ENCODE data around the gene SLC1A7. TPM values are rescaled to one million over a fixed set of nuclear protein-coding genes. Genes with fewer than 3 reads are reported as not detected.
A peak's percentile ranks its signal among the peaks of the same experiment; 100 is the strongest.

SLC1A7 gene
- total RNA-seq, 4 donors from 2014 or later: 0.24 TPM; not detected in 3

GRCh38 chr1:53134961-53135734 is 7.3 kb downstream of the SLC1A7 start:
- intact Hi-C loops (cut with DNase I; ENCODE audit: low total_unique reads): no loop called here
- no peak overlapping the region for H3K4me3 ChIP-seq
- peak; percentile 10 to 60 for DNase-seq
- H3K4me1 ChIP-seq: no peaks in the 10 kb centered on the region
- peak overlapping the region; percentile 42 to 76 for H3K27ac ChIP-seq
- H3K27me3 ChIP-seq: no peaks in the 10 kb centered on the region
- no peaks in the 10 kb centered on the region for H3K9me3 ChIP-seq
- TF ChIP-seq CTCF (IDR thresholded peaks at IDR 0.05) (no peak), POLR2A (IDR thresholded peaks at IDR 0.05) (no peak)
- no peaks in the 10 kb centered on the region for H3K36me3 ChIP-seq

GRCh38 chr1:53134042-53134485 is 8.4 kb downstream of the SLC1A7 start:
- no peaks in the 10 kb centered on the region for H3K36me3 ChIP-seq
- no peak overlapping the region for H3K27ac ChIP-seq
- no peak overlapping the region for H3K4me3 ChIP-seq
- peak in 1 of 2 donors; percentile 6 for DNase-seq
- intact Hi-C loops (cut with DNase I; ENCODE audit: low total_unique reads): no loop called here
- no peaks in the 10 kb centered on the region for H3K27me3 ChIP-seq
- H3K4me1 ChIP-seq: peaks cover 0 to 5% of the 10 kb centered on the region in 2 donors
- H3K9me3 ChIP-seq: no peaks in the 10 kb centered on the region
- TF ChIP-seq POLR2A (IDR thresholded peaks at IDR 0.05) (no peak), CTCF (IDR thresholded peaks at IDR 0.05) (no peak)

GRCh38 chr1:53133261-53134041 is 9.0 kb downstream of the SLC1A7 start:
- Histone ChIP-seq H3K36me3 (no peaks in the 10 kb centered on the region), H3K27me3 (no peaks in the 10 kb centered on the region), H3K4me1 (peaks cover 0 to 5% of the 10 kb centered on the region in 2 donors), H3K4me3 (no peak overlapping the region), H3K9me3 (no peaks in the 10 kb centered on the region), H3K27ac (no peak overlapping the region)
- peak in 1 of 2 donors; percentile 7 for DNase-seq
- TF ChIP-seq CTCF (IDR thresholded peaks at IDR 0.05): no peak
- no peak for TF ChIP-seq POLR2A (IDR thresholded peaks at IDR 0.05)
- intact Hi-C loops (cut with DNase I; ENCODE audit: low total_unique reads): no loop called here

GRCh38 chr1:53132176-53132575 is 10.3 kb downstream of the SLC1A7 start:
- Histone ChIP-seq H3K27ac (peak overlapping the region in 1 of 2 donors; percentile 89), H3K9me3 (no peaks in the 10 kb centered on the region), H3K27me3 (no peaks in the 10 kb centered on the region), H3K36me3 (no peaks in the 10 kb centered on the region), H3K4me3 (no peak overlapping the region), H3K4me1 (peaks cover 0 to 5% of the 10 kb centered on the region in 2 donors)
- intact Hi-C loops (cut with DNase I; ENCODE audit: low total_unique reads): no loop called here
- peak; percentile 9 to 14 for DNase-seq
- TF ChIP-seq POLR2A (IDR thresholded peaks at IDR 0.05) (no peak), CTCF (IDR thresholded peaks at IDR 0.05) (no peak)

GRCh38 chr1:53131590-53131938 is 10.9 kb downstream of the SLC1A7 start:
- Histone ChIP-seq H3K4me3 (no peak overlapping the region), H3K27ac (peak overlapping the region; percentile 75 to 89), H3K27me3 (no peaks in the 10 kb centered on the region), H3K36me3 (no peaks in the 10 kb centered on the region), H3K9me3 (no peaks in the 10 kb centered on the region), H3K4me1 (peaks cover 0 to 5% of the 10 kb centered on the region in 2 donors)
- DNase-seq: peak in 1 of 2 donors; percentile 6
- TF ChIP-seq CTCF (IDR thresholded peaks at IDR 0.05) (no peak), POLR2A (IDR thresholded peaks at IDR 0.05) (no peak)
- intact Hi-C loops (cut with DNase I; ENCODE audit: low total_unique reads): no loop called here

All from uterus (tissue), 4 donors.